SK-N-SH (cell line): ENCODE results near the gene ONECUT1. TPM values are rescaled to one million over a fixed set of nuclear protein-coding genes. Genes with fewer than 3 reads are reported as not detected.

Source experiments
- CTCF ChIA-PET: fragments of 300-600, 350-600 bp; formaldehyde crosslinking; extraction: SDS; loops from one replicate; lab custom pipeline; 2021; lab: Yijun Ruan, JAX
- POLR2A ChIA-PET: fragments of 350-600 bp; sonication (Branson Sonifier 250); formaldehyde crosslinking; extraction: SDS; loops from one replicate; lab custom pipeline; 2020; ENCODE audit warnings: antibody characterized with exemption, inconsistent platforms; lab: Yijun Ruan, JAX
- DNase-seq: peaks from one replicate; pipeline ENCODE4 v3.0.0; 2012
- H2AFZ ChIP-seq: fragments of 200-600 bp; sonication (generic); 2 replicates; pipeline ENCODE4 v1.8.1; 2016; ENCODE audit warnings: antibody characterized with exemption, mild to moderate bottlenecking, low read depth
- H3F3A ChIP-seq: fragments of 200-600 bp; sonication (generic); replicated peaks from 2 replicates; pipeline ENCODE3; 2016; ENCODE audit warnings: antibody characterized with exemption, mild to moderate bottlenecking; ENCODE audit not compliant: insufficient read depth
- H3K27ac ChIP-seq, 2 experiments: fragments of 200-500 bp in 1 of 2; fragments of 200-600 bp in 1 of 2; sonication (Bioruptor generic) in 1 of 2; sonication (generic), shearing (Covaris generic) in 1 of 2; 2 replicates each; pipeline versions ENCODE4 v1.5.1 to v1.6.1; 2014 to 2016; ENCODE audit warnings: low read depth in 2 of 2, inconsistent platforms in 1 of 2, low read length in 1 of 2, mild to moderate bottlenecking in 1 of 2, mixed read lengths in 1 of 2
- H3K27me3 ChIP-seq: fragments of 200-600 bp; sonication (generic), shearing (Covaris generic); 2 replicates; pipeline ENCODE4 v1.6.1; 2016; ENCODE audit warnings: mixed run types; ENCODE audit not compliant: insufficient read depth
- H3K36me3 ChIP-seq, 2 experiments: fragments of 200-500 bp in 1 of 2; fragments of 200-600 bp in 1 of 2; sonication (Bioruptor generic) in 1 of 2; sonication (generic) in 1 of 2; replicated peaks in 1 of 2; 2 replicates each; pipeline versions ENCODE3 to v1.5.1; 2014 to 2016; ENCODE audit warnings: low read length in 1 of 2, mild to moderate bottlenecking in 1 of 2; ENCODE audit not compliant: insufficient read depth in 2 of 2, control insufficient read depth in 1 of 2
- H3K4me1 ChIP-seq, 2 experiments: fragments of 200-500 bp in 1 of 2; fragments of 200-600 bp in 1 of 2; sonication (Bioruptor generic) in 1 of 2; sonication (generic), shearing (Covaris generic) in 1 of 2; 2 replicates each; pipeline versions ENCODE4 v1.5.1 to v1.6.1; 2014 to 2016; ENCODE audit warnings: low read depth in 1 of 2, low read length in 1 of 2, mixed run types in 1 of 2; ENCODE audit not compliant: insufficient read depth in 2 of 2, control insufficient read depth in 1 of 2
- H3K4me2 ChIP-seq: fragments of 200-600 bp; sonication (generic), shearing (Covaris generic); 2 replicates; pipeline ENCODE4 v1.6.1; 2017; ENCODE audit warnings: mixed run types
- H3K4me3 ChIP-seq, 2 experiments: fragments of 200-500 bp in 1 of 2; fragments of 200-600 bp in 1 of 2; sonication (Bioruptor generic) in 1 of 2; sonication (generic), shearing (Covaris generic) in 1 of 2; 2 replicates each; pipeline versions ENCODE4 v1.5.1 to v1.8.1; 2014 to 2016; ENCODE audit warnings: low read depth in 2 of 2, inconsistent platforms in 1 of 2, low read length in 1 of 2, mild to moderate bottlenecking in 1 of 2, mixed read lengths in 1 of 2, moderate library complexity in 1 of 2
- H3K79me2 ChIP-seq: fragments of 200-600 bp; sonication (generic); 2 replicates; pipeline ENCODE4 v1.8.1; 2017; ENCODE audit warnings: mild to moderate bottlenecking; ENCODE audit not compliant: insufficient read depth
- H3K9ac ChIP-seq: fragments of 200-600 bp; sonication (generic); 2 replicates; pipeline ENCODE4 v1.6.1; 2017; ENCODE audit warnings: mixed run types
- H3K9me2 ChIP-seq: fragments of 200-600 bp; sonication (generic); 2 replicates; pipeline ENCODE4 v1.6.1; 2017; ENCODE audit warnings: mixed run types
- H3K9me3 ChIP-seq: fragments of 200-600 bp; sonication (generic); 2 replicates; pipeline ENCODE4 v1.6.1; 2017; ENCODE audit warnings: mixed run types, mild to moderate bottlenecking, moderate library complexity
- H4K20me1 ChIP-seq: fragments of 200-600 bp; sonication (generic); 2 replicates; pipeline ENCODE4 v1.6.1; 2017; ENCODE audit warnings: mild to moderate bottlenecking, mixed run types; ENCODE audit not compliant: insufficient read depth
- CHD2 ChIP-seq: fragments of 150-350 bp; IDR thresholded peaks from 2 replicates; pipeline ENCODE4 v1.6.1; 2018; ENCODE audit warnings: low read length; ENCODE audit not compliant: partially characterized antibody
- ELF1 ChIP-seq: IDR thresholded peaks from 2 replicates; pipeline ENCODE4 v1.4.0; 2012
- MEF2A ChIP-seq: IDR thresholded peaks from 2 replicates; pipeline ENCODE4 v1.4.0; 2012; ENCODE audit warnings: low read depth, borderline replicate concordance
- POLR2AphosphoS5 ChIP-seq: IDR thresholded peaks from 2 replicates; pipeline ENCODE4 v1.6.1; 2012; ENCODE audit warnings: low read depth, low read length
- RXRA ChIP-seq: IDR thresholded peaks from 2 replicates; pipeline ENCODE4 v1.4.0; 2012; ENCODE audit warnings: low read depth, mild to moderate bottlenecking, borderline replicate concordance
- TEAD4 ChIP-seq: IDR thresholded peaks from 2 replicates; pipeline ENCODE4 v1.4.0; 2012; ENCODE audit warnings: mild to moderate bottlenecking, borderline replicate concordance; ENCODE audit not compliant: insufficient read depth
- YY1 ChIP-seq: IDR thresholded peaks from 2 replicates; pipeline ENCODE4 v1.4.0; 2012; ENCODE audit warnings: low read depth, mild to moderate bottlenecking
- ZBTB33 ChIP-seq: IDR thresholded peaks from 2 replicates; pipeline ENCODE4 v1.4.0; 2012; ENCODE audit warnings: low read depth, borderline replicate concordance
- WGBS: methylation state at CpG from one replicate; pipeline ENCODE4 v1.1.6; 2017; ENCODE audit warnings: low lambda C conversion rate; 5-methylcytosine and 5-hydroxymethylcytosine counted together
- polyA plus RNA-seq, 3 experiments: library from polyadenylated mRNA; depleted of rRNA; stranded (reverse); fragments of >200 nt; gene quantifications; 2 replicates each; pipeline ENCODE4 v1.2.3, GENCODE V29; 2012
- TF ChIP-seq, protein P1 (sequence below): IDR thresholded peaks from 2 replicates; pipeline ENCODE4 v1.6.1; 2012; ENCODE audit warnings: mild to moderate bottlenecking, low read depth, low read length, moderate library complexity
- TF ChIP-seq, protein P2 (sequence below): fragments of 200-600 bp; sonication (generic); IDR thresholded peaks from 2 replicates; pipeline ENCODE4 v1.6.1; 2017; ENCODE audit warnings: antibody characterized with exemption, mild to moderate bottlenecking, moderate library complexity

The ONECUT1 gene
- polyA plus RNA-seq, 1 of the 3 experiments (the other 2 are of a cell fraction): not detected

GRCh38 chr15:52730594-52730993 is 59.5 kb downstream of the ONECUT1 start (continued):
- TF ChIP-seq, protein P1, sequence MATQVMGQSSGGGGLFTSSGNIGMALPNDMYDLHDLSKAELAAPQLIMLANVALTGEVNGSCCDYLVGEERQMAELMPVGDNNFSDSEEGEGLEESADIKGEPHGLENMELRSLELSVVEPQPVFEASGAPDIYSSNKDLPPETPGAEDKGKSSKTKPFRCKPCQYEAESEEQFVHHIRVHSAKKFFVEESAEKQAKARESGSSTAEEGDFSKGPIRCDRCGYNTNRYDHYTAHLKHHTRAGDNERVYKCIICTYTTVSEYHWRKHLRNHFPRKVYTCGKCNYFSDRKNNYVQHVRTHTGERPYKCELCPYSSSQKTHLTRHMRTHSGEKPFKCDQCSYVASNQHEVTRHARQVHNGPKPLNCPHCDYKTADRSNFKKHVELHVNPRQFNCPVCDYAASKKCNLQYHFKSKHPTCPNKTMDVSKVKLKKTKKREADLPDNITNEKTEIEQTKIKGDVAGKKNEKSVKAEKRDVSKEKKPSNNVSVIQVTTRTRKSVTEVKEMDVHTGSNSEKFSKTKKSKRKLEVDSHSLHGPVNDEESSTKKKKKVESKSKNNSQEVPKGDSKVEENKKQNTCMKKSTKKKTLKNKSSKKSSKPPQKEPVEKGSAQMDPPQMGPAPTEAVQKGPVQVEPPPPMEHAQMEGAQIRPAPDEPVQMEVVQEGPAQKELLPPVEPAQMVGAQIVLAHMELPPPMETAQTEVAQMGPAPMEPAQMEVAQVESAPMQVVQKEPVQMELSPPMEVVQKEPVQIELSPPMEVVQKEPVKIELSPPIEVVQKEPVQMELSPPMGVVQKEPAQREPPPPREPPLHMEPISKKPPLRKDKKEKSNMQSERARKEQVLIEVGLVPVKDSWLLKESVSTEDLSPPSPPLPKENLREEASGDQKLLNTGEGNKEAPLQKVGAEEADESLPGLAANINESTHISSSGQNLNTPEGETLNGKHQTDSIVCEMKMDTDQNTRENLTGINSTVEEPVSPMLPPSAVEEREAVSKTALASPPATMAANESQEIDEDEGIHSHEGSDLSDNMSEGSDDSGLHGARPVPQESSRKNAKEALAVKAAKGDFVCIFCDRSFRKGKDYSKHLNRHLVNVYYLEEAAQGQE: no peak
- TF ChIP-seq CHD2 (no peak), RXRA (no peak)

GRCh38 chr15:52730173-52730572 is 60.0 kb downstream of the ONECUT1 start:
- Histone ChIP-seq H4K20me1 (no peaks in the 10 kb centered on the region), H3K9me2 (no peaks in the 10 kb centered on the region), H3K79me2 (no peaks in the 10 kb centered on the region), H3K4me2 (no peak overlapping the region), H3K4me1 (peaks cover 4 to 18% of the 10 kb centered on the region in 2 experiments), H3K9ac (no peak overlapping the region), H3K27ac (no peak overlapping the region), H3K36me3 (no peaks in the 10 kb centered on the region), H3K4me3 (no peak overlapping the region), H3K9me3 (no peaks in the 10 kb centered on the region), H3F3A (peaks cover 2% of the 10 kb centered on the region), H3K27me3 (no peaks in the 10 kb centered on the region), H2AFZ (no peak overlapping the region)
- no peak for DNase-seq
- CTCF ChIA-PET: interaction anchor here (1.5 kb wide), 1 partner anchor 472 kb away, joined by 3 read pairs; no protein-coding TSS in a partner anchor
- 82% methylated on average over 4 of the region's 4 CpGs for WGBS
- TF ChIP-seq YY1: no peak
- no peak for TF ChIP-seq POLR2AphosphoS5
- TF ChIP-seq MEF2A: no peak
- TF ChIP-seq, protein P2, sequence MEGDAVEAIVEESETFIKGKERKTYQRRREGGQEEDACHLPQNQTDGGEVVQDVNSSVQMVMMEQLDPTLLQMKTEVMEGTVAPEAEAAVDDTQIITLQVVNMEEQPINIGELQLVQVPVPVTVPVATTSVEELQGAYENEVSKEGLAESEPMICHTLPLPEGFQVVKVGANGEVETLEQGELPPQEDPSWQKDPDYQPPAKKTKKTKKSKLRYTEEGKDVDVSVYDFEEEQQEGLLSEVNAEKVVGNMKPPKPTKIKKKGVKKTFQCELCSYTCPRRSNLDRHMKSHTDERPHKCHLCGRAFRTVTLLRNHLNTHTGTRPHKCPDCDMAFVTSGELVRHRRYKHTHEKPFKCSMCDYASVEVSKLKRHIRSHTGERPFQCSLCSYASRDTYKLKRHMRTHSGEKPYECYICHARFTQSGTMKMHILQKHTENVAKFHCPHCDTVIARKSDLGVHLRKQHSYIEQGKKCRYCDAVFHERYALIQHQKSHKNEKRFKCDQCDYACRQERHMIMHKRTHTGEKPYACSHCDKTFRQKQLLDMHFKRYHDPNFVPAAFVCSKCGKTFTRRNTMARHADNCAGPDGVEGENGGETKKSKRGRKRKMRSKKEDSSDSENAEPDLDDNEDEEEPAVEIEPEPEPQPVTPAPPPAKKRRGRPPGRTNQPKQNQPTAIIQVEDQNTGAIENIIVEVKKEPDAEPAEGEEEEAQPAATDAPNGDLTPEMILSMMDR: no peak
- TF ChIP-seq TEAD4: no peak
- no peak for TF ChIP-seq ELF1
- TF ChIP-seq ZBTB33: no peak
- POLR2A ChIA-PET: no interaction called here
